Astrocyte (in vitro differentiated cells and primary cell): ENCODE results near the gene FRY.

Experiments
- EZH2 ChIP-seq: IDR thresholded peaks from 2 replicates; pipeline ENCODE4 v1.6.1; 2012; ENCODE audit warnings: mild to moderate bottlenecking, low read length, inconsistent platforms; ENCODE audit not compliant: insufficient read depth
- TF ChIP-seq, protein P1 (sequence below): IDR thresholded peaks from 2 replicates; pipeline ENCODE4 v1.5.1; 2011; ENCODE audit warnings: low read depth, mild to moderate bottlenecking, inconsistent platforms, low read length, moderate library complexity; ENCODE audit not compliant: insufficient read depth

DNA sequence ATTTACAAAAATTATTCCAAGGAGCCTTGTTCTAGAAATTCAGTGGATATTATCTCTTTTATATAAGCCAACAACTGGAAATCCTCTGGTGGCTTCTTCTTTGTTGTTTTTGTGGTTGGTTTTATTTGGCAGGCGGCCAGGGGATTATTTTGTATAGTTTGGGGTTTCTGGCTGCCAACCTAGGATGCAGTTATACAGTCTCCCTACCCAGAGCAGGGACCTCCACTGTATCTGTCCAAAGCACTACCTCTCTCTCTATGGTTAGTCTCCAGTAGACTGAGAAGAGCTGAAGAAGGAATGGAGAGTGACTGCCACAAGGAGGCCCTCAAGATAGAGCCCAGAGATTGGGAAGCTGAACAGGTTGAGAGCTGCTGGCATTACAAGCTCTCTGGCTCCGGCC lies 203.3 kb downstream of the FRY start:
- TF ChIP-seq, protein P1, sequence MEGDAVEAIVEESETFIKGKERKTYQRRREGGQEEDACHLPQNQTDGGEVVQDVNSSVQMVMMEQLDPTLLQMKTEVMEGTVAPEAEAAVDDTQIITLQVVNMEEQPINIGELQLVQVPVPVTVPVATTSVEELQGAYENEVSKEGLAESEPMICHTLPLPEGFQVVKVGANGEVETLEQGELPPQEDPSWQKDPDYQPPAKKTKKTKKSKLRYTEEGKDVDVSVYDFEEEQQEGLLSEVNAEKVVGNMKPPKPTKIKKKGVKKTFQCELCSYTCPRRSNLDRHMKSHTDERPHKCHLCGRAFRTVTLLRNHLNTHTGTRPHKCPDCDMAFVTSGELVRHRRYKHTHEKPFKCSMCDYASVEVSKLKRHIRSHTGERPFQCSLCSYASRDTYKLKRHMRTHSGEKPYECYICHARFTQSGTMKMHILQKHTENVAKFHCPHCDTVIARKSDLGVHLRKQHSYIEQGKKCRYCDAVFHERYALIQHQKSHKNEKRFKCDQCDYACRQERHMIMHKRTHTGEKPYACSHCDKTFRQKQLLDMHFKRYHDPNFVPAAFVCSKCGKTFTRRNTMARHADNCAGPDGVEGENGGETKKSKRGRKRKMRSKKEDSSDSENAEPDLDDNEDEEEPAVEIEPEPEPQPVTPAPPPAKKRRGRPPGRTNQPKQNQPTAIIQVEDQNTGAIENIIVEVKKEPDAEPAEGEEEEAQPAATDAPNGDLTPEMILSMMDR: no peak
- TF ChIP-seq EZH2: no peak
